Activated CD4-positive, alpha-beta memory T cell treated with anti-CD3 and anti-CD28 coated beads for 36 hours (primary cell): ENCODE data around the gene GALC. TPM values are rescaled to one million over a fixed set of nuclear protein-coding genes. Genes with fewer than 3 reads are reported as not detected.
"Not testable (repeated sequence)": the region's sequence is repeated elsewhere in the genome, so short reads cannot be mapped to it uniquely, and the experiment has no call there.

Source experiments
- CTCF ChIA-PET: fragments of 350-600 bp; sonication (Branson Sonifier 250); formaldehyde crosslinking; loops from one replicate; lab custom pipeline; 2021; ENCODE audit warnings: antibody characterized with exemption, inconsistent platforms; lab: Charles Lee
- POLR2A ChIA-PET: fragments of 350-600 bp; sonication (Branson Sonifier 250); formaldehyde crosslinking; loops from one replicate; lab custom pipeline; 2021; ENCODE audit warnings: antibody characterized with exemption; lab: Charles Lee
- DNase-seq: peaks from one replicate; pipeline ENCODE4 v3.0.0-alpha.2; 2020
- H3K27ac Mint-ChIP-seq: one replicate; pipeline ENCODE4 v1.8.0; 2021; ENCODE audit warnings: mixed read lengths
- H3K27me3 Mint-ChIP-seq: one replicate; pipeline ENCODE4 v1.8.0; 2021; ENCODE audit warnings: mixed read lengths
- H3K36me3 Mint-ChIP-seq: one replicate; pipeline ENCODE4 v1.8.0; 2021; ENCODE audit warnings: mixed read lengths
- H3K4me1 Mint-ChIP-seq: one replicate; pipeline ENCODE4 v1.8.0; 2021; ENCODE audit warnings: low read depth, mixed read lengths
- H3K4me3 Mint-ChIP-seq: one replicate; pipeline ENCODE4 v1.8.0; 2021; ENCODE audit warnings: mild to moderate bottlenecking, mixed read lengths
- H3K9me3 Mint-ChIP-seq: one replicate; pipeline ENCODE4 v1.8.0; 2021; ENCODE audit warnings: mixed read lengths
- intact Hi-C: fragments of 100-400 bp; cut with micrococcal nuclease; formaldehyde crosslinking; loops from one replicate; pipeline ENCODE4 v1.15.1; 2023
- total RNA-seq, 2 experiments: library from RNA; stranded (reverse); gene quantifications; one replicate each; pipeline ENCODE4 v1.2.3, GENCODE V29; 2021

GALC gene
- total RNA-seq, 2 experiments from 2014 or later = 14.4 to 14.7 TPM

GRCh38 chr14:88024252-88025086 lies 31.5 kb upstream of the GALC start:
- intact Hi-C loops, H3K27ac Mint-ChIP-seq, H3K4me3 Mint-ChIP-seq, DNase-seq, H3K9me3 Mint-ChIP-seq, CTCF ChIA-PET, H3K36me3 Mint-ChIP-seq, POLR2A ChIA-PET, H3K27me3 Mint-ChIP-seq: not testable (repeated sequence)
- peaks cover 65% of the 10 kb centered on the region for H3K4me1 Mint-ChIP-seq

- no peaks in the 10 kb centered on the region for H3K27me3 Mint-ChIP-seq
- H3K4me1 Mint-ChIP-seq = peaks cover 61% of the 10 kb centered on the region
- H3K9me3 Mint-ChIP-seq = no peaks in the 10 kb centered on the region
- no peak overlapping the region for H3K4me3 Mint-ChIP-seq
- intact Hi-C loops = no loop called here
- DNase-seq = no peak
- POLR2A ChIA-PET = no interaction called here
- peak overlapping the region; percentile 43 for H3K27ac Mint-ChIP-seq
- CTCF ChIA-PET = no interaction called here
- no peaks in the 10 kb centered on the region for H3K36me3 Mint-ChIP-seq
These were observed 30.7 kb upstream of the GALC start for GRCh38 chr14:88023658-88024187.

- CTCF ChIA-PET = interaction anchor here (0.7 to 7.9 kb wide), 5 partner anchors 8 to 152 kb away, joined by 3 to 76 read pairs (median 4); no protein-coding TSS in a partner anchor
- Mint-ChIP-seq H3K36me3 (peaks cover 18% of the 10 kb centered on the region), H3K4me3 (no peak overlapping the region), H3K9me3 (no peaks in the 10 kb centered on the region), H3K4me1 (peaks cover 33% of the 10 kb centered on the region), H3K27me3 (no peaks in the 10 kb centered on the region), H3K27ac (no peak overlapping the region)
- intact Hi-C loops = no loop called here
- DNase-seq = no peak
- POLR2A ChIA-PET = interaction anchor here (1.0 to 1.1 kb wide), 2 partner anchors 8 to 11 kb away, joined by 3 to 4 read pairs; no protein-coding TSS in a partner anchor
These were observed 24.6 kb upstream of the GALC start for GRCh38 chr14:88017535-88017934.

GRCh38 chr14:88016768-88017167 lies 23.8 kb upstream of the GALC start:
- peaks cover 40% of the 10 kb centered on the region for H3K4me1 Mint-ChIP-seq
- H3K9me3 Mint-ChIP-seq = no peaks in the 10 kb centered on the region
- ChIA-PET POLR2A (interaction anchor here (1.0 to 1.1 kb wide), 2 partner anchors 7 to 10 kb away, joined by 3 to 4 read pairs; no protein-coding TSS in a partner anchor), CTCF (interaction anchor here (0.7 to 7.9 kb wide), 4 partner anchors 23 to 173 kb away, joined by 3 to 76 read pairs (median 4); no protein-coding TSS in a partner anchor)
- H3K27me3 Mint-ChIP-seq = no peaks in the 10 kb centered on the region
- intact Hi-C loops = no loop called here
- peaks cover 21% of the 10 kb centered on the region for H3K36me3 Mint-ChIP-seq
- H3K27ac Mint-ChIP-seq = peak overlapping the region; percentile 13
- no peak for DNase-seq
- no peak overlapping the region for H3K4me3 Mint-ChIP-seq

- no peak overlapping the region for H3K27ac Mint-ChIP-seq
- peaks cover 45% of the 10 kb centered on the region for H3K36me3 Mint-ChIP-seq
- intact Hi-C loops = loop anchor here (1.0 kb wide), 1 partner anchor 154 kb away; no protein-coding TSS in a partner anchor
- peaks cover 56% of the 10 kb centered on the region for H3K4me1 Mint-ChIP-seq
- CTCF ChIA-PET = interaction anchor here (0.7 to 7.9 kb wide), 15 partner anchors 12 to 553 kb away, joined by 3 to 76 read pairs (median 4); no protein-coding TSS in a partner anchor
- no peaks in the 10 kb centered on the region for H3K27me3 Mint-ChIP-seq
- peak; percentile 48 for DNase-seq
- H3K9me3 Mint-ChIP-seq = no peaks in the 10 kb centered on the region
- H3K4me3 Mint-ChIP-seq = no peak overlapping the region
- POLR2A ChIA-PET = interaction anchor here (1.0 kb wide), 1 partner anchor 15 kb away, joined by 3 read pairs; no protein-coding TSS in a partner anchor
These were observed 20.9 kb upstream of the GALC start for GRCh38 chr14:88013750-88014349.

- DNase-seq = no peak
- H3K36me3 Mint-ChIP-seq = peaks cover 46% of the 10 kb centered on the region
- intact Hi-C loops = no loop called here
- peaks cover 65% of the 10 kb centered on the region for H3K4me1 Mint-ChIP-seq
- H3K9me3 Mint-ChIP-seq = no peaks in the 10 kb centered on the region
- H3K4me3 Mint-ChIP-seq = no peak overlapping the region
- no peak overlapping the region for H3K27ac Mint-ChIP-seq
- CTCF ChIA-PET = interaction anchor here (0.7 to 7.9 kb wide), 4 partner anchors 17 to 177 kb away, joined by 3 to 76 read pairs (median 7); no protein-coding TSS in a partner anchor
- POLR2A ChIA-PET = no interaction called here
- no peaks in the 10 kb centered on the region for H3K27me3 Mint-ChIP-seq
These were observed 19.5 kb upstream of the GALC start for GRCh38 chr14:88012495-88012894.

GRCh38 chr14:88010331-88010730 lies 17.3 kb upstream of the GALC start:
- no peaks in the 10 kb centered on the region for H3K27me3 Mint-ChIP-seq
- no peaks in the 10 kb centered on the region for H3K9me3 Mint-ChIP-seq
- H3K4me1 Mint-ChIP-seq = peaks cover 61% of the 10 kb centered on the region
- no peak for DNase-seq
- POLR2A ChIA-PET = no interaction called here
- intact Hi-C loops = no loop called here
- no peak overlapping the region for H3K4me3 Mint-ChIP-seq
- CTCF ChIA-PET = no interaction called here
- peaks cover 37% of the 10 kb centered on the region for H3K36me3 Mint-ChIP-seq
- no peak overlapping the region for H3K27ac Mint-ChIP-seq

GRCh38 chr14:88009486-88009885 lies 16.5 kb upstream of the GALC start:
- Mint-ChIP-seq H3K36me3 (peaks cover 38% of the 10 kb centered on the region), H3K4me1 (peaks cover 63% of the 10 kb centered on the region), H3K27me3 (no peaks in the 10 kb centered on the region), H3K9me3 (no peaks in the 10 kb centered on the region), H3K27ac (peak overlapping the region; percentile 85), H3K4me3 (peak overlapping the region; percentile 1)
- intact Hi-C loops = loop anchor here (5.0 to 10.0 kb wide), 4 partner anchors 375 to 1605 kb away; partner anchors contain the start of genes EML5, SPATA7 and ZC3H14
- DNase-seq = no peak
- ChIA-PET POLR2A (interaction anchor here (1.4 kb wide), 1 partner anchor 8 kb away, joined by 4 read pairs; no protein-coding TSS in a partner anchor), CTCF (interaction anchor here (0.7 to 1.4 kb wide), 5 partner anchors 9 to 159 kb away, joined by 3 to 4 read pairs (median 3); partner anchors contain the start of gene GALC)

- POLR2A ChIA-PET = interaction anchor here (4.5 kb wide), 1 partner anchor 14 kb away, joined by 88 read pairs; the partner anchor contains the start of gene GALC
- CTCF ChIA-PET = interaction anchor here (1.5 kb wide), 1 partner anchor 10 kb away, joined by 5 read pairs; no protein-coding TSS in a partner anchor
These were observed 15.2 kb upstream of the GALC start for GRCh38 chr14:88008039-88008742.

GRCh38 chr14:88007608-88008007 lies 14.6 kb upstream of the GALC start:
- DNase-seq = no peak
- Mint-ChIP-seq H3K4me3 (peak overlapping the region; percentile 66), H3K27ac (peak overlapping the region; percentile 80), H3K27me3 (no peaks in the 10 kb centered on the region), H3K4me1 (peaks cover 63% of the 10 kb centered on the region), H3K36me3 (peaks cover 34% of the 10 kb centered on the region), H3K9me3 (no peaks in the 10 kb centered on the region)
- intact Hi-C loops = loop anchor here (5.0 to 10.0 kb wide), 4 partner anchors 377 to 1607 kb away; partner anchors contain the start of genes EML5, SPATA7 and ZC3H14
- CTCF ChIA-PET = interaction anchor here (1.5 to 3.2 kb wide), 2 partner anchors 10 to 12 kb away, joined by 5 to 20 read pairs; no protein-coding TSS in a partner anchor
- POLR2A ChIA-PET = interaction anchor here (4.5 kb wide), 1 partner anchor 14 kb away, joined by 88 read pairs; the partner anchor contains the start of gene GALC

More at GRCh38 chr14:88008039-88008742, 15.2 kb upstream of the GALC start:
- H3K27ac Mint-ChIP-seq = peak overlapping the region; percentile 85
- H3K4me3 Mint-ChIP-seq = peak overlapping the region; percentile 62
- H3K9me3 Mint-ChIP-seq = no peaks in the 10 kb centered on the region
- H3K36me3 Mint-ChIP-seq = peaks cover 34% of the 10 kb centered on the region
- intact Hi-C loops = loop anchor here (5.0 to 10.0 kb wide), 4 partner anchors 377 to 1607 kb away; partner anchors contain the start of genes EML5, SPATA7 and ZC3H14
- no peak for DNase-seq
- no peaks in the 10 kb centered on the region for H3K27me3 Mint-ChIP-seq
- H3K4me1 Mint-ChIP-seq = peaks cover 61% of the 10 kb centered on the region
